Endothelial cell of umbilical vein (primary cell): Measurements from ENCODE around the gene ZNF330. TPM values are rescaled to one million over a fixed set of nuclear protein-coding genes. Genes with fewer than 3 reads are reported as not detected.

Experiments
- BruUV-seq: library from RNA; stranded (reverse); fragments of 400-500 nt; replicated peaks from 2 replicates; lab custom pipeline; 2021; lab: Mats Ljungman, UMichigan
- CTCF ChIA-PET: fragments of 300-600, 350-600 bp; sonication (Branson Sonifier 250); formaldehyde crosslinking; loops from one replicate; lab custom pipeline; 2021; ENCODE audit warnings: antibody characterized with exemption, inconsistent platforms; lab: Charles Lee
- POLR2A ChIA-PET: fragments of 300-600, 350-600 bp; sonication (Branson Sonifier 250); formaldehyde crosslinking; loops from one replicate; lab custom pipeline; 2021; ENCODE audit warnings: antibody characterized with exemption, inconsistent platforms; lab: Charles Lee
- DNase-seq: peaks from one replicate; pipeline ENCODE4 v3.0.0-alpha.2; 2011; ENCODE audit warnings: low read depth, low spot score
- FAIRE-seq: peaks from 2 replicates; lab custom pipeline; 2011; peaks lifted over from hg19 to GRCh38; lab: Jason Lieb, UNC
- H2AFZ ChIP-seq: 2 replicates; pipeline ENCODE4 v1.6.0; 2012; ENCODE audit warnings: low read depth, low read length, control low read depth, inconsistent platforms
- H3K27ac ChIP-seq: 2 replicates; pipeline ENCODE4 v1.5.1; 2011; ENCODE audit warnings: low read depth, mild to moderate bottlenecking, control low read depth, low read length, moderate library complexity; ENCODE audit not compliant: insufficient read depth
- H3K27me3 ChIP-seq, 2 experiments: 2 replicates each; pipeline versions ENCODE4 v1.6.0 to v1.6.1; 2011; ENCODE audit warnings: low read length in 2 of 2, mixed read lengths in 1 of 2; ENCODE audit not compliant: control insufficient read depth in 2 of 2, insufficient read depth in 2 of 2
- H3K36me3 ChIP-seq, 2 experiments: 2 replicates in 1 of 2; 3 replicates in 1 of 2; pipeline ENCODE4 v1.5.1; 2011; ENCODE audit warnings: low read length in 2 of 2, mild to moderate bottlenecking in 1 of 2, moderate library complexity in 1 of 2; ENCODE audit not compliant: control insufficient read depth in 2 of 2, insufficient read depth in 2 of 2; ENCODE audit errors: extremely low read depth in 1 of 2
- H3K4me1 ChIP-seq: 3 replicates; pipeline ENCODE4 v1.5.1; 2011; ENCODE audit warnings: mild to moderate bottlenecking, low read length; ENCODE audit not compliant: control insufficient read depth, insufficient read depth; ENCODE audit errors: extremely low read depth
- H3K4me2 ChIP-seq: 2 replicates; pipeline ENCODE4 v1.6.1; 2011; ENCODE audit warnings: low read length, control low read depth, mixed read lengths; ENCODE audit not compliant: insufficient read depth
- H3K4me3 ChIP-seq, 3 experiments: fragments of 200-600 bp in 1 of 3; sonication (generic), shearing (Covaris generic) in 1 of 3; replicated peaks in 1 of 3; 2 replicates each; pipeline ENCODE4 v1.5.1; 2011 to 2016; ENCODE audit warnings: control low read depth in 3 of 3, low read length in 3 of 3, mild to moderate bottlenecking in 2 of 3, inconsistent platforms in 1 of 3, low read depth in 1 of 3, moderate library complexity in 1 of 3; ENCODE audit not compliant: insufficient read depth in 1 of 3
- H3K79me2 ChIP-seq: 2 replicates; pipeline ENCODE4 v1.6.0; 2012; ENCODE audit warnings: low read length, inconsistent platforms; ENCODE audit not compliant: control insufficient read depth, insufficient read depth
- H3K9ac ChIP-seq: replicated peaks from 2 replicates; pipeline ENCODE3; 2011; ENCODE audit warnings: low read length, control low read depth; ENCODE audit not compliant: insufficient read depth; ENCODE audit errors: extremely low read depth
- H3K9me1 ChIP-seq: replicated peaks from 3 replicates; pipeline ENCODE4 v1.6.0; 2011; ENCODE audit warnings: mild to moderate bottlenecking, low read length; ENCODE audit not compliant: control insufficient read depth, insufficient read depth; ENCODE audit errors: extremely low read depth
- H3K9me3 ChIP-seq: replicated peaks from 2 replicates; pipeline ENCODE4 v1.5.1; 2012; ENCODE audit warnings: low read length, inconsistent platforms; ENCODE audit not compliant: control insufficient read depth, insufficient read depth
- H4K20me1 ChIP-seq: replicated peaks from 2 replicates; pipeline ENCODE3; 2011; ENCODE audit warnings: mild to moderate bottlenecking, low read length; ENCODE audit not compliant: control insufficient read depth, insufficient read depth; ENCODE audit errors: extremely low read depth
- CTCF ChIP-seq, 2 donors: IDR thresholded peaks; 1 replicate in 1 of 2; 2 replicates in 1 of 2; pipeline ENCODE4 v1.5.1; 2011; ENCODE audit warnings: low read length in 2 of 2, mild to moderate bottlenecking in 2 of 2, moderate library complexity in 2 of 2, control low read depth in 1 of 2, inconsistent platforms in 1 of 2, low read depth in 1 of 2; ENCODE audit not compliant: insufficient read depth in 1 of 2; ENCODE audit errors: extremely low read depth in 1 of 2
- EZH2 ChIP-seq: IDR thresholded peaks from 2 replicates; pipeline ENCODE4 v1.6.1; 2012; ENCODE audit warnings: borderline replicate concordance, low read depth, mild to moderate bottlenecking, moderate library complexity, low read length, inconsistent platforms; ENCODE audit not compliant: severe bottlenecking
- FOS ChIP-seq: IDR thresholded peaks from 2 replicates; pipeline ENCODE4 v1.6.1; 2011; ENCODE audit warnings: mild to moderate bottlenecking, low read length, moderate library complexity, borderline replicate concordance; ENCODE audit not compliant: insufficient read depth
- GATA2 ChIP-seq: IDR thresholded peaks from 2 replicates; pipeline ENCODE4 v1.7.0; 2011; ENCODE audit warnings: low read depth, mild to moderate bottlenecking, moderate library complexity, mixed read lengths, low read length; ENCODE audit not compliant: insufficient read length, insufficient read depth
- JUN ChIP-seq: IDR thresholded peaks from 2 replicates; pipeline ENCODE4 v1.6.1; 2011; ENCODE audit warnings: borderline replicate concordance, low read depth; ENCODE audit not compliant: insufficient read length, insufficient read depth
- MAX ChIP-seq: IDR thresholded peaks from 2 replicates; pipeline ENCODE4 v1.6.1; 2011; ENCODE audit not compliant: insufficient read depth, insufficient read length
- MYC ChIP-seq: IDR thresholded peaks from one replicate; pipeline ENCODE4 v1.6.1; 2011; ENCODE audit warnings: mild to moderate bottlenecking, low read depth, low read length
- POLR2A ChIP-seq: IDR thresholded peaks from 2 replicates; pipeline ENCODE4 v1.6.1; 2012; ENCODE audit warnings: low read depth, mild to moderate bottlenecking, control low read depth, low read length
- POLR2AphosphoS5 ChIP-seq: IDR thresholded peaks from 2 replicates; pipeline ENCODE4 v1.6.1; 2012; ENCODE audit warnings: low read depth, mild to moderate bottlenecking, control low read depth, low read length, moderate library complexity; ENCODE audit not compliant: insufficient read depth
- dilution Hi-C: fragments of 300-500 bp; cut with MboI; formaldehyde crosslinking; loops from one replicate; pipeline ENCODE4 v1.15.0; 2019; ENCODE audit warnings: low sequenced_read_pairs; ENCODE audit not compliant: extremely low pct_ligation_motif_present
- intact Hi-C: fragments of 100-400 bp; cut with micrococcal nuclease; formaldehyde crosslinking; loops from one replicate; pipeline ENCODE4 v1.10.0; 2022
- polyA plus RNA-seq, 4 experiments: library from polyadenylated mRNA; depleted of rRNA in 3 of 4; stranded (reverse) in 3 of 4; unstranded in 1 of 4; fragments of >200 nt; gene quantifications; 2 replicates each; pipeline versions ENCODE4 v1.2.1 to v1.2.3, GENCODE V29; 2011 to 2012; ENCODE audit warnings: missing spikeins in 1 of 4
- total RNA-seq: library from RNA; stranded (reverse); gene quantifications from 2 replicates; pipeline ENCODE4 v1.2.3, GENCODE V29; 2021

ZNF330 gene
- total and polyA plus RNA-seq, 2 donors (not counting 3 experiments of a cell fraction or from before 2014, with no cell fraction given), result 15.5 to 31.0 TPM

DNA sequence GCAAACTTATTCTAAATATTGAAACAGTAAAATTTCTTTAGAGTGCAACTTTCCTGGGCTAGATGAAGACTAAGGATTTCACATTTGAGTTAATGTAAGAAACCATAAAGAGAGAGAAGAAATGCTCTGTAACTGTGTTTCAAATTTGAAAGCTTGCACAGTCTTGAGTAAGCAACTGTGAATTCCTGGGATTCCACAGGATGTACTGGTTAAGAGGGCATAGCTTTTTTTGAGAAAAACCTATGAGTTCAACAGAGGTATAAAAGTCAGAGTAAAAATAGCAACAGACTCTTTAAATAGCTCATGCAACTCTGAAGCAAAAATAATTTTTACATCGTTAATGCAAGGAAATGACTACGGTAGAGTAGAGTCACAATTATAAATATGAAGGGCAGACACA lies 25.5 kb downstream of the ZNF330 start:
- Histone ChIP-seq H3K79me2 (no peaks in the 10 kb centered on the region), H3K9me1 (no peaks in the 10 kb centered on the region), H3K36me3 (no peaks in the 10 kb centered on the region), H3K27me3 (no peaks in the 10 kb centered on the region), H3K4me1 (peaks cover 2% of the 10 kb centered on the region), H3K9me3 (no peaks in the 10 kb centered on the region), H3K9ac (no peak overlapping the region), H3K4me3 (no peak overlapping the region), H3K4me2 (no peak overlapping the region), H3K27ac (no peak overlapping the region), H2AFZ (no peak overlapping the region), H4K20me1 (no peaks in the 10 kb centered on the region)
- no TSS peak for BruUV-seq
- intact Hi-C loops, result no loop called here
- no peak for FAIRE-seq
- TF ChIP-seq FOS (no peak), MYC (no peak), MAX (no peak), POLR2A (no peak), POLR2AphosphoS5 (no peak), CTCF (IDR thresholded peaks at IDR 0.05; ENCODE audit: extremely low read depth in 1 of 2, insufficient read depth in 1 of 2, low read depth in 1 of 2, low read length in 2 of 2) (no peak), GATA2 (no peak), EZH2 (no peak), JUN (no peak)
- peak; percentile 13 for DNase-seq
- ChIA-PET CTCF (no interaction called here), POLR2A (no interaction called here)
- dilution Hi-C loops, result no loop called here
